ENCODE measurements around the gene GAB4.
"Not testable (repeated sequence)": the region's sequence is repeated elsewhere in the genome, so short reads cannot be mapped to it uniquely, and the experiment has no call there.

Gene GAB4

GRCh38 chr22:17007852-17008731 is at the start of gene GAB4:
Gene GAB4, minus strand, starts transcription at chr22:17008222. Its CDS starts 108 bp downstream, at chr22:17008114.
- no peak for DNase-seq

- DNase-seq = no peak
These were observed 48.8 kb upstream of the GAB4 start for GRCh38 chr22:17056807-17057206.

- DNase-seq = no peak
These were observed 48.0 kb upstream of the GAB4 start for GRCh38 chr22:17056058-17056457.

GRCh38 chr22:17047656-17048055 is 39.6 kb upstream of the GAB4 start:
- DNase-seq = no peak

GRCh38 chr22:17046566-17047348 is 38.7 kb upstream of the GAB4 start:
- DNase-seq = no peak

- no peak for DNase-seq
These were observed 35.5 kb upstream of the GAB4 start for GRCh38 chr22:17043521-17043920.

- DNase-seq = peak; percentile 43
These were observed 29.1 kb upstream of the GAB4 start for GRCh38 chr22:17036842-17037711.

- peak; percentile 36 for DNase-seq
These were observed 28.2 kb upstream of the GAB4 start for GRCh38 chr22:17035976-17036841.

- no peak for DNase-seq
These were observed 27.2 kb upstream of the GAB4 start for GRCh38 chr22:17035246-17035645.

GRCh38 chr22:17034532-17034931 is 26.5 kb upstream of the GAB4 start:
- DNase-seq = not testable (repeated sequence)

- not testable (repeated sequence) for DNase-seq
These were observed 24.3 kb upstream of the GAB4 start for GRCh38 chr22:17032277-17032676.

- not testable (repeated sequence) for DNase-seq
These were observed 16.4 kb upstream of the GAB4 start for GRCh38 chr22:17024380-17024779.

GRCh38 chr22:17015552-17015951 is 7.5 kb upstream of the GAB4 start:
- not testable (repeated sequence) for DNase-seq

GRCh38 chr22:17014101-17014440 is 6.0 kb upstream of the GAB4 start:
- not testable (repeated sequence) for DNase-seq

GRCh38 chr22:17013396-17014100 is 5.5 kb upstream of the GAB4 start:
- no peak for DNase-seq

- DNase-seq = no peak
These were observed 4.2 kb upstream of the GAB4 start for GRCh38 chr22:17012267-17012666.

GRCh38 chr22:17009640-17010291 is 1.7 kb upstream of the GAB4 start:
- no peak for DNase-seq

- DNase-seq = no peak
These were observed 765 bp downstream of the GAB4 start for GRCh38 chr22:17007257-17007656.

- no peak for DNase-seq
These were observed 18.1 kb downstream of the GAB4 start for GRCh38 chr22:16989915-16990314.

GRCh38 chr22:16988257-16988656 is 19.8 kb downstream of the GAB4 start:
- no peak for DNase-seq

- DNase-seq = no peak
These were observed 20.2 kb downstream of the GAB4 start for GRCh38 chr22:16987822-16988221.
